Lower leg skin (tissue), 3 donors: ENCODE data around the gene STING1.

Source experiments
- POLR2A ChIP-seq, 2 donors: fragments of 450-650 bp; IDR thresholded peaks; one replicate each; pipeline ENCODE4 v1.6.1; 2016 to 2017; ENCODE audit warnings: antibody characterized with exemption in 2 of 2, mild to moderate bottlenecking in 1 of 2, moderate library complexity in 1 of 2
- TF ChIP-seq, protein P1 (sequence below), 3 donors: fragments of 450-650 bp; IDR thresholded peaks; one replicate each; pipeline ENCODE4 v1.5.1; 2016; ENCODE audit warnings: antibody characterized with exemption in 3 of 3, mild to moderate bottlenecking in 3 of 3, moderate library complexity in 2 of 3

DNA sequence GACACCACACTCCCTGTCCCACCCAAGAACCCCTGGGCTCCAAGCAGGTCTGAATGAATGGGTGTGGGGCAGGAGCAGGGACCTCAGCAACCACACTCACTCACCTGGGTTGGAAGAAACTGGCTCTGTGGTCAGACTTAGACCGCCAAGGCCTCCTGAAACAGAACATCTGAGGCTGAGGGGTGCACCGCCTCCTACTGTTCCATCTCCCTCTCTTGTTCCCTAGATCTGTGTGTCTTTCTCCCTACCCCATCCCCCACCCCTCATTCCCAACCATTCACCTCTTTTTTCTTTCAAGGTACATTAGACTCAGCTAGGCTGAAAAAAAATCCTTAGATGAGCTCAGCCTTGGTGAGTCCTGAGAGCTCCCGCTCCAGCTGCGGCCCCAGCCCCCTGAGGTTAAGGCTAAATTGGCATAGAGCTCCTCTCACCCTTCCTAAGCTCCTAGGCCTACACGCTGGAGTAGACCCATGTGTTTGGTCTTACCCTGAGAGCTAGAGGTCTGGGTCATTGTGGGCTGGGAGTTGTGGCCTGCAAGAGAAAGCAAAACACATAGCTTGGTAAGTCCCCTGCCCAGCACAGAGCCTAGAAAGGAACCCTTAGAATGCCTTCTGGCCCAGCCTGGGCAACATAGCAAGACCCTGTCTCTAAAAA is 24.8 kb downstream of the STING1 start:
- TF ChIP-seq, protein P1, sequence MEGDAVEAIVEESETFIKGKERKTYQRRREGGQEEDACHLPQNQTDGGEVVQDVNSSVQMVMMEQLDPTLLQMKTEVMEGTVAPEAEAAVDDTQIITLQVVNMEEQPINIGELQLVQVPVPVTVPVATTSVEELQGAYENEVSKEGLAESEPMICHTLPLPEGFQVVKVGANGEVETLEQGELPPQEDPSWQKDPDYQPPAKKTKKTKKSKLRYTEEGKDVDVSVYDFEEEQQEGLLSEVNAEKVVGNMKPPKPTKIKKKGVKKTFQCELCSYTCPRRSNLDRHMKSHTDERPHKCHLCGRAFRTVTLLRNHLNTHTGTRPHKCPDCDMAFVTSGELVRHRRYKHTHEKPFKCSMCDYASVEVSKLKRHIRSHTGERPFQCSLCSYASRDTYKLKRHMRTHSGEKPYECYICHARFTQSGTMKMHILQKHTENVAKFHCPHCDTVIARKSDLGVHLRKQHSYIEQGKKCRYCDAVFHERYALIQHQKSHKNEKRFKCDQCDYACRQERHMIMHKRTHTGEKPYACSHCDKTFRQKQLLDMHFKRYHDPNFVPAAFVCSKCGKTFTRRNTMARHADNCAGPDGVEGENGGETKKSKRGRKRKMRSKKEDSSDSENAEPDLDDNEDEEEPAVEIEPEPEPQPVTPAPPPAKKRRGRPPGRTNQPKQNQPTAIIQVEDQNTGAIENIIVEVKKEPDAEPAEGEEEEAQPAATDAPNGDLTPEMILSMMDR (IDR thresholded peaks at IDR 0.05) = no peak
- no peak for TF ChIP-seq POLR2A (IDR thresholded peaks at IDR 0.05)
